ENCODE data around the gene LCN1.
"Not testable (repeated sequence)": the region's sequence is repeated elsewhere in the genome, so short reads cannot be mapped to it uniquely, and the experiment has no call there.

GRCh38 chr9:135513906-135514305 lies 7.3 kb upstream of the LCN1 start:
- not testable (repeated sequence) for TF ChIP-seq CTCF (conservative IDR thresholded peaks at IDR 0.05; ENCODE audit: low read length); EZH2phosphoT487 (IDR thresholded peaks at IDR 0.05; ENCODE audit: borderline replicate concordance, low read depth, low read length)
